HG02884 (cell line): ENCODE data around the gene LPAR3.

Source experiments
- ATAC-seq: cut with Tn5 transposase; IDR thresholded peaks from one replicate; pipeline ENCODE4 v1.9.1; 2021; ENCODE audit warnings: mild to moderate bottlenecking, moderate library complexity; ENCODE audit not compliant: unreplicated experiment

Gene LPAR3

GRCh38 chr1:84833194-84833593 is 59.8 kb downstream of the LPAR3 start:
- no peak for ATAC-seq

DNA sequence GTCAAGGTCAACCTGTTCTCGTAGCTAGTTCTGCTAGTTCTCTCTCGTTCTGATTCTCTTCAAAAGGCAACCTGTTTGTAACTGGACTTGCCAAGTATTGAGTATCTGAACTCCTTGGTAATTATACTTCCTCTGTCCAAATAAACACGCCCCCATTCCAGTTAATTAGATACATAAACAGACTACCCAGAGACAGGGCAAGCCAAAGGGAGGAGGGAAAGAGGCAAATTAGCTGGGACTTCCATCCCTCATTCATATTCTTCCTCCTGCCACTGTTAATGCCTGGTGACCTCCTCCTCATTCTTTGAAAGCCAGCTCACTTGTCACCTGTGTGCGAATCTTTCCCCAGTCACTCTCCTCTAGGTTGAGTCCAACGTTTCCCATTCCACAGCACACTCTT is 62.9 kb downstream of the LPAR3 start:
- ATAC-seq, result no peak

- no peak for ATAC-seq
Observed at GRCh38 chr1:84827976-84828375, 65.0 kb downstream of the LPAR3 start.

- ATAC-seq, result no peak
Observed at GRCh38 chr1:84827555-84827954, 65.5 kb downstream of the LPAR3 start.

DNA sequence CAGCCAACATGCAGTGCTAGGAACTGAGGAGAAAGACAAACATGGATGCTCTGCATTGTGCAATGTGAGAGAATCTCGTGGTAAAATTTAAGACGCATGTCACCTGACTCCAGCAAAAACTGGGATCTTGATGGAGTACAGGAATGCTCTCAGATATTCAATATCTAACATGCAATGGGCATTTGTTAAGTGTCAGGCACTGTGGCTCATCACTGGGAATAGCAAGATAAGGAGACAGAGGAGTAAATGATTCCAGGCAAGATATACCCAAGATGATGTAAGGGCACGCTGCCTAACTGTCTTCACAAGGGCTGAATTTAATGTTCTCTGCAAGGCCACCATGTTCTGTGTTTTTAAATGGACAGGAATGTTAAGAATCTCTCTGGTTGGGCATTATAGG is 67.8 kb downstream of the LPAR3 start:
- no peak for ATAC-seq

GRCh38 chr1:84823991-84824390 is 69.0 kb downstream of the LPAR3 start:
- no peak for ATAC-seq

DNA sequence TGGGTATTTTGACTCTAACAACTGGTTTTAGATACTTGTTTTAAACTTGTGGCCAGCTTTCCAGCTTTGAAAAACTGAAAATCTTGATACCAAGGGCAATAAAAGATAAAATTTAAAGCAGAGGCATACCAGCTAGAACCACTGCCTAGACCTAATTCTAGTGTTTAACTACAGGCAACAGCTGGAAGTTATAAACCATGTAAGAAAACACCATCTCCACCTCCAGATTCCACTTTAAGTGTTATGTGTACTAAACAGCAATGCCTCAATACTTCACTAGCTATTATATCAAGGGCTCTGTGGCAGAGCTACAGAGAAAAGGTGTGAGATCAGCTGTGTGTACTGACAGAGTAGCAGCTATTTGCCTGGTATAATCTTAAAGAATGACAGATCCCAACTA is 69.5 kb downstream of the LPAR3 start:
- ATAC-seq, result no peak

- ATAC-seq, result no peak
Observed at GRCh38 chr1:84810343-84810742, 82.7 kb downstream of the LPAR3 start.

DNA sequence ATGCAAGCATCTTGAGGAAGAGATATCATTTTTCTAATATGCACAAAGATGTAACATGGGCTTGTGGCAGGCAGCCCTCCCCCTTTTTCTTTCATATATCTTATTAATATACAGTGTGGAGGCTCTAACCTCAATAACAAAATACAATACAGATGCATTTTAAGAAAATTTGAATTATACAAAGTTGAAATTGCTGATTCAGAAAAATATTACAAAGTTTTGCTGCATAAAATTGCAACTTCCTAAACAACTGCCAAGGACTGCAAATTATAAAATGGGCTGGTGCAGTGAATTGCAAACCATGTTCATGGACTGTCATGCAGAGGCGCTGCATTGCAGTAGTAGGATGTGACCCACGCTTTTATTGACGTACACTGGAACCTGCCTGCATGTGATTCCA is 84.0 kb downstream of the LPAR3 start:
- no peak for ATAC-seq

DNA sequence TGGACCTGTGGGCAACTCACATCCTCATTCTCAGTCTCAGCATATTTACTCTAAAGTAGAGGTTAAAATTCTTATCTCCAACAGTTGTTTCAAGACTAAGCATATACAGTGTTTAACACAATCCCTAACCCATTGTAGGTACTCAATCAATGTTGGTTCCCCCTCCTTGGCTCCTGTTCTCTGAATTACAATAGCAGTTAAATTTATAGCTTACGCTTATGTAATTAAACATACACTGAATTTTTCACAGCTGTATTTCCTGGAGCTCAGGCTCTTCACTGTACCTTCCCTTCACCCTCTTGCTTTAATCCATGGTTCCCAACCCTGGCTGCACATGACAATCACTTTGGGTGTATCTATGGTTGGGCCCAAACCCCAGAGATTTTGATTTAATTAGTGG is 89.4 kb downstream of the LPAR3 start:
- no peak for ATAC-seq

DNA sequence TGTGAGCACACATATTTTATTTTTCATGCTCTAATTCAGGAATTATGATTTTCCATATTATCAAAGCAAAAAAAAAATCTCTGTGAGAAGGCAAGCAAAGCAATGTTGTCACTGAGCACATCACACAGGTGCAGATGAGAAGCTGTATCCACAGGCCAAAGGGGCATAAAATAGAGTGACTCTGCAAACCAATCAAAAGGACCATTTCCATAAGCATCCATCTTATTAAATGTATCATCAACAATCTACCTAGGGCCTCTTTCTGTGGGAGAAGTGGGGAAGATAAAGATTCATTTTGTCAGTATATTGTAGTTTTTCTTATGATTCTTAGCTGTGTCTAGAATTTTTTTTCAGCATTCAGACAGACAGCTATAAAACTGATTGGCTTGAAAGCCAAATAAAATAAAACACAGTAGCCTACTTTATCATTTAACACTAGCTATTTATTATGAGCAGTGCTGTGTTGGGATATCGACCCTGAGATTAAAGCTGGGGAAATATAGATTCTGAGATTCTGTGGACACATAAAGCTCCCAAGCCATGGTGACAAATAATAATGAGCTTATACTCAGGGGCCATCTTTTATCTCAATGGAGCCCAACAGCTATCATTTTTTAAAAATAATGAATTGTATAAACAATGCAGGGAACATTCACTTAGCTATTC is 90.3 kb downstream of the LPAR3 start:
- ATAC-seq, result no peak

DNA sequence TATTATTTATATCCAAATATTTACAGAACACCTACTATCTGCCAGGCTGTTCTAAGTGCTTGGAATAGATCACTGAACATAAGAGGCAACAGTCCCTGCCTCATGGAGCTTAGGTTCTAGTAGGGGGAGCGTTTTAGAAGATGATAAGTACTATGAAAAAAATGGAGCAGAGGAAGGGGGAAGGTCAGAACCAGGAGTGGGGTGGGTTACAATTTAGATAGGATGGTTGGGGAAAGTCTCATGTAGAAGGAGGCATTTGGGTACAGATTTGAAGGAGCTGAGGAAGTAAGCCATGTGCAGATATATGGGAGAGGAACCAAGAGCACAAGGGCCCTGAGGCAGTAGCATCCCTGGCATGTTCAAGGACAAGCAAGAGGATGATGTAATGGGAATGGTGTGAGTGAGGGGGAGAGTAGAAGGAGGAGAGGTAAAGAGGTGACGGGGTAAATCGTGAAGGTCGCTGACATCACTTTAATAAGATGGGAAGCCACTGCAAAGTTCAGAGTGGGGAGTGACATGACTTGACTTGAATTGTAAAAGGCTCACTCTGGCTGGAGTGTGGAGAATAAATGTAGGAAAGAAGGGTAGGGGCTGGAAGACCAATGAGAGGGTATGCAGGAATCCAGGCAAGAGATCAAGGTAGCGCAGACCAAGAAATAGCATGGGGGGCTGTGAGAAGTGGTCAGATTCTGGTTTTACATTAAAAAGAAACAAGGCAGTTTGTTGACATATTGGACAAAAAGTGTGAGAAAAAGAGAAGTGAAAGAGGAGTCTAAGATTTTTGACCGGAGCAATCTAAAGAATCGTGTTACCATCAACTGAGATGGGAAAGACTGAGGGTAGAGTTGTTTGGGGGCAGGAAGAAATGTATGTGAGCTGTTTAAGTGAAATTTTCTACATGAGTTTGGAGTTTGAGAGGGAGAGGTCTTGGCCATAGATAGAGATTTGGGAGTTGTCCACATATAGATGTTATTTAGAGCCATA is 92.6 kb downstream of the LPAR3 start:
- no peak for ATAC-seq

- no peak for ATAC-seq
Observed at GRCh38 chr1:84797603-84798002, 95.4 kb downstream of the LPAR3 start.

- ATAC-seq, result no peak
Observed at GRCh38 chr1:84795966-84796600, 96.9 kb downstream of the LPAR3 start.

- no peak for ATAC-seq
Observed at GRCh38 chr1:84795213-84795612, 97.8 kb downstream of the LPAR3 start.

- ATAC-seq, result no peak
Observed at GRCh38 chr1:84792421-84792820, 100.6 kb downstream of the LPAR3 start.

DNA sequence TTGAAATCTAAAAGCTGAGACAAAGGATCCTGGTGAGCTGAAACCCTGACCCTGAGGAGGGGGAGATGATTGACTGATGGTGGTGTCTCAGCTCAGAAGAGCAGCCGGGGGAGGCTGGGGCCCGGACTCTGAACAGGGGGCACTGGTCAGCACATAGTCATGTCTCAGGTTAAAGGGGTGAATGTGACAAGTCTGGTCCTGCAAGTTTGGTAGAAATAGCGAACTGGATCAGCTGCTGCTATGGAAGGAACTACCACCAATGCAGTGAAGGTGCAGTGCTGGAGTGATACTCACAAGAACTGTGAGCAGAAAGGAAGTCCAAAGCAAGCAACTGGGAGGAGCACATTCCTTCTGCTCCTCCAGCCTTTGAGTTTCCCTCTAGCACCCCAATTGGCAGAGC is 104.0 kb downstream of the LPAR3 start:
- ATAC-seq, result no peak

GRCh38 chr1:84785271-84786036 is 107.6 kb downstream of the LPAR3 start:
- no peak for ATAC-seq

DNA sequence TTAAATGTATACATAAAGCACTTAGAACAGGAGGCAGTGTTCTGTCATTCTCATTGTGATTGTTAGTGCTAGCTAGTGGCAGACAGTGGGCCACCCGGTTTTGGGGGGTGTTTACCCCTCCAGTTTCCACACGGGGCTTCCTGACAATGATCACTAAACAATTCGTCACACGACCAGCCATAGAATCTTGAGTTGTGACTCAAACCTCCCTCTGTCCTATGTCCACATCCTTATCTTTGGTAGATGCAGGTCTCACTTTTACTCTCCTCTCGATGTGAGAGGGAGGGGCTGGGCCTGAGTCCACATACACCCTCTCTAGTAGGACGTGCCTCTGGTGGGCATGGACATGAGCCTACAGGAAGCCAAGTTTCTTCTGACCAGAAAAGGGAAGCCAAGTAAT is 110.1 kb downstream of the LPAR3 start:
- ATAC-seq, result no peak

DNA sequence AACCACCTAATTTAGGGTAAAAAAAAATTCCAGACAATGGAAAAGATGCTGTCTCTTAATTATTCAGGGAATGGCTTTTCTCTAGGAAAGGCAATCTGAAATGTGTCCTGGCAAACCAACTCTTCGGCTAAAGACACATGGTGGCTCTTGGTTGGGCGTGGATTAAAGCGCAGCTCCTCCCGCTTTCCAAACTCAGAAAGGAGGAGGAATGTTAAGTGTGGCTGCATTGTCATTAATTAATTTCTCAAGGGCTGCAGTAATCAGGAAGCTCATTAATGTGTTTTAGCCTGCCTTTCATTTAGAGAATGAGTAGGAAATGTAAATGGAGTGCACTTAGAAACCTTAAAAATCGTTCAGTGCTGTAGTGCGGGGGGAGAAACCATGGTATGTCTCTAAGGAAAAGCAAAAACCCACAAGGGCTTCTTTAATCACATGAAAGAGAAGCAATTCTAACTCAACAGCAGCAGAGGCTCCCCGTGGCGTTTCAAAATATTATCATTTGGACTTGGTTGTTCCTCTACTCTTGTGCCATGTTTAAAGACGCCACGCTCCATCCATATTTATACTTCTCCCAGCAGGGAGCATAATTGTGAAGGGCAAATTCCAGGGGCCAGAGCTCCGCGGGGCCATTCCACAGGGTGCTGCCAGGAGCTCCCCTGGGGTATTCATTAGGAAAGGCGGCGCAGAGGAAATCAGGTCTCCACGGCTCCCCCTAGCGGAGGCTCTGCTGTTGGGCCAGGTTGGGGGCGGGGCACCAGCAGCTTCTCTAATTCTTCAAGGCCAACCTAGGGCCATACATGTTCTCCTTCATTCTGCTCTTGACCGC is 110.8 kb downstream of the LPAR3 start:
- ATAC-seq, result peak; percentile 76
